SK-N-SH (cell line): ENCODE measurements around the gene DIS3L2. TPM values are rescaled to one million over a fixed set of nuclear protein-coding genes. Genes with fewer than 3 reads are reported as not detected.

Experiments used
- CTCF ChIA-PET: fragments of 300-600, 350-600 bp; formaldehyde crosslinking; extraction: SDS; loops from one replicate; lab custom pipeline; 2021; lab: Yijun Ruan, JAX
- POLR2A ChIA-PET: fragments of 350-600 bp; sonication (Branson Sonifier 250); formaldehyde crosslinking; extraction: SDS; loops from one replicate; lab custom pipeline; 2020; ENCODE audit warnings: antibody characterized with exemption, inconsistent platforms; lab: Yijun Ruan, JAX
- DNase-seq: peaks from one replicate; pipeline ENCODE4 v3.0.0; 2012
- H2AFZ ChIP-seq: fragments of 200-600 bp; sonication (generic); 2 replicates; pipeline ENCODE4 v1.8.1; 2016; ENCODE audit warnings: antibody characterized with exemption, mild to moderate bottlenecking, low read depth
- H3F3A ChIP-seq: fragments of 200-600 bp; sonication (generic); replicated peaks from 2 replicates; pipeline ENCODE3; 2016; ENCODE audit warnings: antibody characterized with exemption, mild to moderate bottlenecking; ENCODE audit not compliant: insufficient read depth
- H3K27ac ChIP-seq, 2 experiments: fragments of 200-500 bp in 1 of 2; fragments of 200-600 bp in 1 of 2; sonication (Bioruptor generic) in 1 of 2; sonication (generic), shearing (Covaris generic) in 1 of 2; 2 replicates each; pipeline versions ENCODE4 v1.5.1 to v1.6.1; 2014 to 2016; ENCODE audit warnings: low read depth in 2 of 2, inconsistent platforms in 1 of 2, low read length in 1 of 2, mild to moderate bottlenecking in 1 of 2, mixed read lengths in 1 of 2
- H3K27me3 ChIP-seq: fragments of 200-600 bp; sonication (generic), shearing (Covaris generic); 2 replicates; pipeline ENCODE4 v1.6.1; 2016; ENCODE audit warnings: mixed run types; ENCODE audit not compliant: insufficient read depth
- H3K36me3 ChIP-seq, 2 experiments: fragments of 200-500 bp in 1 of 2; fragments of 200-600 bp in 1 of 2; sonication (Bioruptor generic) in 1 of 2; sonication (generic) in 1 of 2; replicated peaks in 1 of 2; 2 replicates each; pipeline versions ENCODE3 to v1.5.1; 2014 to 2016; ENCODE audit warnings: low read length in 1 of 2, mild to moderate bottlenecking in 1 of 2; ENCODE audit not compliant: insufficient read depth in 2 of 2, control insufficient read depth in 1 of 2
- H3K4me1 ChIP-seq, 2 experiments: fragments of 200-500 bp in 1 of 2; fragments of 200-600 bp in 1 of 2; sonication (Bioruptor generic) in 1 of 2; sonication (generic), shearing (Covaris generic) in 1 of 2; 2 replicates each; pipeline versions ENCODE4 v1.5.1 to v1.6.1; 2014 to 2016; ENCODE audit warnings: low read depth in 1 of 2, low read length in 1 of 2, mixed run types in 1 of 2; ENCODE audit not compliant: insufficient read depth in 2 of 2, control insufficient read depth in 1 of 2
- H3K4me2 ChIP-seq: fragments of 200-600 bp; sonication (generic), shearing (Covaris generic); 2 replicates; pipeline ENCODE4 v1.6.1; 2017; ENCODE audit warnings: mixed run types
- H3K4me3 ChIP-seq, 2 experiments: fragments of 200-500 bp in 1 of 2; fragments of 200-600 bp in 1 of 2; sonication (Bioruptor generic) in 1 of 2; sonication (generic), shearing (Covaris generic) in 1 of 2; 2 replicates each; pipeline versions ENCODE4 v1.5.1 to v1.8.1; 2014 to 2016; ENCODE audit warnings: low read depth in 2 of 2, inconsistent platforms in 1 of 2, low read length in 1 of 2, mild to moderate bottlenecking in 1 of 2, mixed read lengths in 1 of 2, moderate library complexity in 1 of 2
- H3K79me2 ChIP-seq: fragments of 200-600 bp; sonication (generic); 2 replicates; pipeline ENCODE4 v1.8.1; 2017; ENCODE audit warnings: mild to moderate bottlenecking; ENCODE audit not compliant: insufficient read depth
- H3K9ac ChIP-seq: fragments of 200-600 bp; sonication (generic); 2 replicates; pipeline ENCODE4 v1.6.1; 2017; ENCODE audit warnings: mixed run types
- H3K9me2 ChIP-seq: fragments of 200-600 bp; sonication (generic); 2 replicates; pipeline ENCODE4 v1.6.1; 2017; ENCODE audit warnings: mixed run types
- H3K9me3 ChIP-seq: fragments of 200-600 bp; sonication (generic); 2 replicates; pipeline ENCODE4 v1.6.1; 2017; ENCODE audit warnings: mixed run types, mild to moderate bottlenecking, moderate library complexity
- H4K20me1 ChIP-seq: fragments of 200-600 bp; sonication (generic); 2 replicates; pipeline ENCODE4 v1.6.1; 2017; ENCODE audit warnings: mild to moderate bottlenecking, mixed run types; ENCODE audit not compliant: insufficient read depth
- CTCF ChIP-seq: fragments of 200-600 bp; sonication (generic); IDR thresholded peaks from 2 replicates; pipeline ENCODE4 v1.6.1; 2017; ENCODE audit warnings: antibody characterized with exemption, mild to moderate bottlenecking, moderate library complexity
- EP300 ChIP-seq, 2 experiments: IDR thresholded peaks; 2 replicates each; pipeline versions ENCODE4 v1.4.0 to v1.6.1; 2012; ENCODE audit warnings: borderline replicate concordance in 1 of 2, low read depth in 1 of 2, low read length in 1 of 2
- GABPA ChIP-seq: IDR thresholded peaks from 2 replicates; pipeline ENCODE4 v1.4.0; 2012; ENCODE audit warnings: low read depth, mild to moderate bottlenecking
- GATA2 ChIP-seq: sonication (generic); formaldehyde crosslinking; IDR thresholded peaks from 2 replicates; pipeline ENCODE4 v1.5.0; 2020; ENCODE audit warnings: mild to moderate bottlenecking, missing genetic modification reagents
- JUND ChIP-seq: IDR thresholded peaks from 2 replicates; pipeline ENCODE4 v1.4.0; 2012
- REST ChIP-seq: IDR thresholded peaks from 2 replicates; pipeline ENCODE4 v1.6.1; 2012; ENCODE audit warnings: mild to moderate bottlenecking, low read depth, low read length, moderate library complexity
- RFX5 ChIP-seq: IDR thresholded peaks from 2 replicates; pipeline ENCODE4 v1.6.1; 2012; ENCODE audit warnings: mild to moderate bottlenecking, improper control_type of control experiment, low read length
- TCF12 ChIP-seq: IDR thresholded peaks from 2 replicates; pipeline ENCODE4 v1.4.0; 2012
- WGBS: methylation state at CpG from one replicate; pipeline ENCODE4 v1.1.6; 2017; ENCODE audit warnings: low lambda C conversion rate; 5-methylcytosine and 5-hydroxymethylcytosine counted together
- polyA plus RNA-seq, 3 experiments: library from polyadenylated mRNA; depleted of rRNA; stranded (reverse); fragments of >200 nt; gene quantifications; 2 replicates each; pipeline ENCODE4 v1.2.3, GENCODE V29; 2012
- TF ChIP-seq, protein P1 (sequence below): fragments of 150-350 bp; IDR thresholded peaks from 2 replicates; pipeline ENCODE4 v1.6.1; 2016; ENCODE audit warnings: mild to moderate bottlenecking, low read depth, low read length

DIS3L2 gene
- polyA plus RNA-seq, 1 of the 3 experiments (the other 2 are of a cell fraction), result 17.9 TPM

DNA sequence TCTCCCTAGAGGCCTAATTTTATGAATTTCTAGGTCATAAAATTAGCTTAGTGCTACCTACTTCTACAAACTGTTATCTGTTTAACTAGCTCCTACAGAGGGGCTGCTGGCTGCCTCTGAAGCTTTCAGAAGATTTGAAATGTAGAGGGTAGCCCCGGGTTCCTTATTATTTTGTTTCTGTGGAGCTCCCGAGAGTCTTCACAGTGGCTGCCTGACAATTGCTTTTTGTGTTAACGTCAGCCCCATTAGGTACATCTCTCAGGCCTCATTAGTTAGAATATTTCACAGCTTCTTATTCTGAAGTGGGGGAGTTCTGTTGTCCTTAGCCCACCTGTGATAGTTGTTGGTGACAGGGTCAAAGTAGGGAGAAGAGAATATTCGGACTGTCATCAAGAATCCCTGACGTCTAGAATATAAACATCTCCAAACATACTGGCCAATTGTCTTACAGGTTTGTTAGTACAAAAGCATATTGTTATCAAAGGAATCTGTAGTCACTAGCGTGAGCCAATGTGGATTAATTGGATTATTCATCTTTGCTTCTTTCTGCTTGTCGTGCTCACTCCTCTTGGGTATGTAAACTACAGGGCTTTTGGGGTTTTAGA, 77.5 kb downstream of the DIS3L2 start:
- Histone ChIP-seq H3K4me3 (no peak overlapping the region), H3K79me2 (peaks cover 13% of the 10 kb centered on the region; the same call in 1 of the 2 replicates), H3K27me3 (no peaks in the 10 kb centered on the region), H3K4me1 (no peaks in the 10 kb centered on the region), H3K9ac (no peak overlapping the region), H3K36me3 (peaks cover 12 to 22% of the 10 kb centered on the region in 2 experiments), H3F3A (no peaks in the 10 kb centered on the region), H3K9me2 (no peaks in the 10 kb centered on the region), H3K9me3 (no peaks in the 10 kb centered on the region), H3K27ac (no peak overlapping the region), H2AFZ (no peak overlapping the region), H3K4me2 (no peak overlapping the region), H4K20me1 (no peaks in the 10 kb centered on the region)
- POLR2A ChIA-PET, result no interaction called here
- DNase-seq, result no peak
- WGBS, result 89% methylated on average over 7 of the region's 7 CpGs
- TF ChIP-seq GABPA (no peak), JUND (no peak)
- CTCF ChIA-PET, result no interaction called here

- no peak for TF ChIP-seq RFX5
- no peak for TF ChIP-seq REST
- TF ChIP-seq EP300 (IDR thresholded peaks at IDR 0.05; ENCODE audit: borderline replicate concordance in 1 of 2, low read depth in 1 of 2, low read length in 1 of 2), result no peak
- TF ChIP-seq, protein P1, sequence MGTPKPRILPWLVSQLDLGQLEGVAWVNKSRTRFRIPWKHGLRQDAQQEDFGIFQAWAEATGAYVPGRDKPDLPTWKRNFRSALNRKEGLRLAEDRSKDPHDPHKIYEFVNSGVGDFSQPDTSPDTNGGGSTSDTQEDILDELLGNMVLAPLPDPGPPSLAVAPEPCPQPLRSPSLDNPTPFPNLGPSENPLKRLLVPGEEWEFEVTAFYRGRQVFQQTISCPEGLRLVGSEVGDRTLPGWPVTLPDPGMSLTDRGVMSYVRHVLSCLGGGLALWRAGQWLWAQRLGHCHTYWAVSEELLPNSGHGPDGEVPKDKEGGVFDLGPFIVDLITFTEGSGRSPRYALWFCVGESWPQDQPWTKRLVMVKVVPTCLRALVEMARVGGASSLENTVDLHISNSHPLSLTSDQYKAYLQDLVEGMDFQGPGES, result no peak
- TF ChIP-seq TCF12, result no peak
- TF ChIP-seq GATA2 (CRISPR knock-in tag), result no peak
- no peak for TF ChIP-seq CTCF
- peaks cover 4 to 12% of the 10 kb centered on the region in 2 experiments for H3K36me3 ChIP-seq
- H3K9me2 ChIP-seq, result no peaks in the 10 kb centered on the region
- H3K27me3 ChIP-seq, result no peaks in the 10 kb centered on the region
- H3K4me3 ChIP-seq, result no peak overlapping the region
- no peak overlapping the region for H3K9ac ChIP-seq
- H3K4me2 ChIP-seq, result no peak overlapping the region
- no peaks in the 10 kb centered on the region for H3K4me1 ChIP-seq
- H3K27ac ChIP-seq, result no peak overlapping the region
- POLR2A ChIA-PET, result no interaction called here
- 88% methylated on average over 2 of the region's 2 CpGs for WGBS
- no peak for DNase-seq
- no peaks in the 10 kb centered on the region for H3F3A ChIP-seq
- CTCF ChIA-PET, result interaction anchor here (1.1 kb wide), 1 partner anchor 115 kb away, joined by 3 read pairs; no protein-coding TSS in a partner anchor
- H3K9me3 ChIP-seq, result no peaks in the 10 kb centered on the region
- H4K20me1 ChIP-seq, result no peaks in the 10 kb centered on the region
- H3K79me2 ChIP-seq, result no peaks in the 10 kb centered on the region
- no peak overlapping the region for H2AFZ ChIP-seq
Measured at GRCh38 chr2:232042911-232043574, 81.5 kb downstream of the DIS3L2 start.
